GM06990 (cell line): ENCODE measurements around the gene DENND5B.
"Not testable (repeated sequence)": the region's sequence is repeated elsewhere in the genome, so short reads cannot be mapped to it uniquely, and the experiment has no call there.

Source experiments
- DNase-seq: peaks from one replicate; pipeline ENCODE4 v3.0.0-alpha.2; 2011; ENCODE audit not compliant: insufficient read length; ENCODE audit errors: extremely low read depth
- H3K27me3 ChIP-seq: replicated peaks from 2 replicates; pipeline ENCODE4 v1.6.0; 2011; ENCODE audit warnings: low read length; ENCODE audit not compliant: control insufficient read depth, insufficient read depth
- H3K36me3 ChIP-seq: 2 replicates; pipeline ENCODE4 v1.5.1; 2011; ENCODE audit warnings: low read length; ENCODE audit not compliant: control insufficient read depth, insufficient read depth
- H3K4me3 ChIP-seq: replicated peaks from 2 replicates; pipeline ENCODE4 v1.5.1; 2011; ENCODE audit warnings: low read depth, mild to moderate bottlenecking, control low read depth, low read length
- TF ChIP-seq, protein P1 (sequence below): IDR thresholded peaks from 2 replicates; pipeline ENCODE4 v1.5.1; 2011; ENCODE audit warnings: low read length, control low read depth, mild to moderate bottlenecking, inconsistent platforms; ENCODE audit not compliant: insufficient read depth, poor library complexity, severe bottlenecking

The DENND5B gene

DNA sequence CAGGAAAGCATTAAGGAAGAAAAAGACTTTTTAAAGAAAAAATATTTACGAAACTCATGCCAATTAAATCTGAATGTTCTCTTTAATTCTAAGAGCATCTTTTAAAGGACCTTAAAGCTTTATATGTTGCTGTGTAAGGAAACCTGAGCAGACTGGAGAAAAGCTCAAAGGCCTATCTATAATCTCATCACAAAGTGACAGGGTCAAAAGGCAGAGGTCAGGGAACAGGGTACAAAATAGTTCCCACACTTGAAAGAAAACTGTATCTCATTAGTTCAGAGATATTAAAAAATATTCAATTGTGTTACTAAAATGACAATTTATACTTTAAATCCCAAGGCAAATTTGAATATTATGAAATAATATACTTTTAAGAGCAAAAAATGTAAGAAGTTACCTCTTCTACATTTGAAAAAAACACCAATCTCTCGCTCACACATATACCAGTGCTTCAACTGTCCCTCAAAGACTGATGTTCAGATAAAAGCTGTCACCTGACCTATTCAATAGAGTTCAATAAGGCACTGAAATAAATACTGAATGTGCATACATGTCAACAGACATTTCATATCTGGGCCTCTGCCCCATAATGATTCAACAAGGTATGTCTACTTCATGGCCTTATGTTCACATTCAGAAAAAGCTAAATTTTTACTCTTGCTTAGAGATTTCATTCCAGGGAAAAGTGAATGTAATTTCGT is 17.9 kb downstream of the DENND5B start:
- H3K36me3 ChIP-seq = no peaks in the 10 kb centered on the region
- TF ChIP-seq, protein P1, sequence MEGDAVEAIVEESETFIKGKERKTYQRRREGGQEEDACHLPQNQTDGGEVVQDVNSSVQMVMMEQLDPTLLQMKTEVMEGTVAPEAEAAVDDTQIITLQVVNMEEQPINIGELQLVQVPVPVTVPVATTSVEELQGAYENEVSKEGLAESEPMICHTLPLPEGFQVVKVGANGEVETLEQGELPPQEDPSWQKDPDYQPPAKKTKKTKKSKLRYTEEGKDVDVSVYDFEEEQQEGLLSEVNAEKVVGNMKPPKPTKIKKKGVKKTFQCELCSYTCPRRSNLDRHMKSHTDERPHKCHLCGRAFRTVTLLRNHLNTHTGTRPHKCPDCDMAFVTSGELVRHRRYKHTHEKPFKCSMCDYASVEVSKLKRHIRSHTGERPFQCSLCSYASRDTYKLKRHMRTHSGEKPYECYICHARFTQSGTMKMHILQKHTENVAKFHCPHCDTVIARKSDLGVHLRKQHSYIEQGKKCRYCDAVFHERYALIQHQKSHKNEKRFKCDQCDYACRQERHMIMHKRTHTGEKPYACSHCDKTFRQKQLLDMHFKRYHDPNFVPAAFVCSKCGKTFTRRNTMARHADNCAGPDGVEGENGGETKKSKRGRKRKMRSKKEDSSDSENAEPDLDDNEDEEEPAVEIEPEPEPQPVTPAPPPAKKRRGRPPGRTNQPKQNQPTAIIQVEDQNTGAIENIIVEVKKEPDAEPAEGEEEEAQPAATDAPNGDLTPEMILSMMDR = no peak
- no peak for DNase-seq
- H3K27me3 ChIP-seq = no peaks in the 10 kb centered on the region
- no peak overlapping the region for H3K4me3 ChIP-seq

DNA sequence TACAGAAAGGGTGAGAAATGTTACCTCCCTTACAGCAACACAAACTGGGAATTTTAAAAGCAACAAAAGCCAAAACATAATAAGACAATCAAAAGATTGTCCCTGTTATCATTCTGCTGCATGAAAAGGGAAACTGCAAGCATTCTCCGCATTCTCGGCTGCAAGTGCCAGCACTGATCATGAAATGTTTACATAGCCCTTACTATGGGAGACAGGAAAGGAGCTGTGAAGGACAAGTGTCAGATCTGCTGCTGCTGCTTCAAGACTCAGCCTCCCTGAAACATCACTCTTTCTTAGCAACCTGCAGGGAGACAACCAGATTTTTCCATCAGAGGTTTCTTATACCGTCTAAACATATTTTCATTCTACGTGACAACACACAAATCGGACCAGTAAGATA is 20.1 kb downstream of the DENND5B start:
- Histone ChIP-seq H3K27me3 (no peaks in the 10 kb centered on the region), H3K36me3 (no peaks in the 10 kb centered on the region), H3K4me3 (no peak overlapping the region)
- TF ChIP-seq, protein P1 = no peak
- no peak for DNase-seq

DNA sequence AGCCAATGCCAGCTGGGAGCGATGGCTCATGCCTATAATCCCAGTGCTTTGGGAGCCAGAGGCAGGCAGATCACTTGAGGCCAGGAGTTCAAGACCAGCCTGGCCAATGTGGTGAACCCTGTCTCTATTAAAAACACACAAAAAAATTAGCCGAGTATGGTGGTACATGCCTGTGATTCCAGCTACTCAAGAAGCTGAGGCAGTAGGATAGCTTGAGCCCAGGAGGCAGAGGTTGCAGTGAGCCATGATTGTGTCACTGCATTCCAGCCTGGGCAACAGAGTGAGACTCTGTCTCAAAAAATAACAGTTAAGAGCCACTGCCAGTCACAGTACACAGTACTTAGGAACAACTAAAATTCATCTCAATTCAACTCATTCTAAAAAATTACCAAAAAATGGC is 21.4 kb downstream of the DENND5B start:
- not testable (repeated sequence) for H3K27me3 ChIP-seq, H3K36me3 ChIP-seq, DNase-seq, H3K4me3 ChIP-seq

DNA sequence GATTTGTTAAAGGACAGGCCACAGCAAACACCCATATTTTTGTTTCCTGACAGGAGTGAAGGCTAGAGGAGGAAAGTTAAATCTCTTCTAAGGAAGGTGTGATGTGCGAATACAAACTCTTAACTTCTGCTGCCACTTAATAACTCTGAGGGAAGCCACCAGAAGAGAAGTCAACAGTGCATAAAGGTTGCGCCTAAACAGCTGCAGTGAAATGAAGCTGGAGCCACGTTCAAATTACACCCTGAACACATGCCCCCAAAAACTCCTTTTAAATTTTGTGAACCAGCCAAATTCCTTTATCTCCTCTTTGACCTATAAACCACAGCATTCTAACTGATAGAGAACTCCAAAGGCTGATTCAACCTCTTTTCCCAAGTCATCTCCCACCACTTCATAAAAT is 22.4 kb downstream of the DENND5B start:
- Histone ChIP-seq H3K4me3 (no peak overlapping the region), H3K27me3 (no peaks in the 10 kb centered on the region), H3K36me3 (no peaks in the 10 kb centered on the region)
- DNase-seq = no peak
- TF ChIP-seq, protein P1 = no peak

DNA sequence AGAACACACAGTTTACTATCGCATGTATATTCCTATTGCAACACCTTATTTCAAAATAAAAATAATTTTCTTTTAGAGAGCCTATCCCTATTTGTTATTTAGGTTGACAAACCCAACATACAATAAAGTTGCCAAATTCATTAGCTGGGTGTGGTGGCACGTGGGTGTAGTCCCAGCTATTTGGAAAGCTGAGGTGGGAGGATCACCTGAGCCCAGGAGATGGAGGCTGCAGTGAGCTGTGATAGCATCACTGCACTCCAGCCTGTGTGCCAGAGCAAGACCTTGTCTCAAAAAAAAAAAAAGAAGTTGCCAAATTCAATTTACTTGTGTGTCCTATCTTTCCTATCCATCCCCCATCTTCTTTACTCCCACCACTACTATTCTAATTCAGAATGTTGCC is 23.9 kb downstream of the DENND5B start:
- Histone ChIP-seq H3K36me3 (no peaks in the 10 kb centered on the region), H3K4me3 (no peak overlapping the region), H3K27me3 (no peaks in the 10 kb centered on the region)
- TF ChIP-seq, protein P1 = no peak
- DNase-seq = no peak

DNA sequence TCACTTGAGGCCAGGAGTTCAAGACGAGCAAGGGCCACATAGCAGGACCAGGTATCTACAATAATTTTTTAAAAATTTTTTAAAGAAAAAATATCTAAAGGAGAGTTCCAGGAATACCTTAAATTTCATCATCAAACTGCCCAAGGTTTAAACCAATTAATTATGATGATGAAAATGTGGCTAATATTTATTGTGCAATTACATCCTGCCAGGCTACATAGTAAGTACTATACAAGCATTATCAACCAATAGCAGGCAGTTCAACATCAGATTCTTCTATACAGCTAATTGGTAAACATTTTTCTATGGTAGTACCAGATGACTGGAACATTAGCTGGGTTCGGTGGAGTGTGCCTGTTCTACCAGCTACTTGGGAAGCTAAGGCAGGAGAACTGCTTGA is 24.4 kb downstream of the DENND5B start:
- TF ChIP-seq, protein P1 = no peak
- Histone ChIP-seq H3K4me3 (no peak overlapping the region), H3K36me3 (no peaks in the 10 kb centered on the region), H3K27me3 (no peaks in the 10 kb centered on the region)
- DNase-seq = no peak
